HepG2 (cell line): Measurements from ENCODE around the gene CCNJL. TPM values are rescaled to one million over a fixed set of nuclear protein-coding genes. Genes with fewer than 3 reads are reported as not detected.

ENCODE experiments used
- ATAC-seq: fragments of 200-7000 bp; cut with Tn5 transposase; 3 replicates; pipeline ENCODE4 v1.9.1; 2020; ENCODE audit warnings: mild to moderate bottlenecking, moderate library complexity
- BruUV-seq: library from RNA; stranded (reverse); fragments of 400-500 nt; replicated peaks from 2 replicates; lab custom pipeline; 2021; lab: Mats Ljungman, UMichigan
- CTCF ChIA-PET: fragments of 300-600 bp; formaldehyde crosslinking; extraction: SDS; loops from one replicate; lab custom pipeline; 2021; ENCODE audit warnings: low total read pairs, inconsistent platforms, low intra/inter-chr PET ratio; lab: Yijun Ruan, JAX
- POLR2A ChIA-PET: fragments of 350-600 bp; sonication (Branson Sonifier 250); formaldehyde crosslinking; loops from one replicate; lab custom pipeline; 2020; ENCODE audit warnings: antibody characterized with exemption, inconsistent platforms; lab: Yijun Ruan, JAX
- DNase-seq: peaks from one replicate; pipeline ENCODE4 v3.0.0-alpha.2; 2015; ENCODE audit warnings: low spot score
- FAIRE-seq: peaks from 3 replicates; lab custom pipeline; 2011; peaks lifted over from hg19 to GRCh38; lab: Jason Lieb, UNC
- H2AFZ ChIP-seq: one replicate; pipeline ENCODE4 v1.6.1; 2011; ENCODE audit warnings: low read length, inconsistent platforms
- H3K27ac ChIP-seq: fragments of 300-600 bp; 3 replicates; pipeline ENCODE4 v1.8.0; 2011; ENCODE audit warnings: mixed run types, mild to moderate bottlenecking, mixed read lengths, low read length, inconsistent platforms; ENCODE audit not compliant: insufficient read depth; ENCODE audit errors: extremely low read length
- H3K27me3 ChIP-seq, 2 experiments: fragments of 200-600 bp in 1 of 2; 2 replicates in 1 of 2; 3 replicates in 1 of 2; pipeline versions ENCODE4 v1.6.0 to v1.8.0; 2011; ENCODE audit warnings: low read length in 2 of 2, mild to moderate bottlenecking in 2 of 2, moderate library complexity in 2 of 2, inconsistent platforms in 1 of 2; ENCODE audit not compliant: insufficient read depth in 2 of 2, control insufficient read depth in 1 of 2
- H3K36me3 ChIP-seq, 2 experiments: fragments of 200-600 bp in 1 of 2; replicated peaks in 1 of 2; 2 replicates in 1 of 2; 3 replicates in 1 of 2; pipeline versions ENCODE4 v1.5.1 to v1.8.0; 2011; ENCODE audit warnings: low read length in 2 of 2, inconsistent platforms in 1 of 2; ENCODE audit not compliant: insufficient read depth in 2 of 2, control insufficient read depth in 1 of 2
- H3K4me1 ChIP-seq: 2 replicates; pipeline ENCODE4 v1.5.1; 2012; ENCODE audit warnings: low read length, inconsistent platforms; ENCODE audit not compliant: insufficient read depth
- H3K4me2 ChIP-seq: 2 replicates; pipeline ENCODE4 v1.6.0; 2011; ENCODE audit warnings: low read depth, low read length, inconsistent platforms
- H3K4me3 ChIP-seq, 3 experiments: fragments of 200-600 bp in 1 of 3; sonication (generic), shearing (Covaris generic) in 1 of 3; replicated peaks in 1 of 3; 2 replicates each; pipeline ENCODE4 v1.5.1; 2011 to 2016; ENCODE audit warnings: low read length in 3 of 3, inconsistent platforms in 2 of 3, low read depth in 2 of 3, mild to moderate bottlenecking in 2 of 3, control low read depth in 1 of 3, mixed read lengths in 1 of 3; ENCODE audit not compliant: insufficient read depth in 1 of 3
- H3K79me2 ChIP-seq: one replicate; pipeline ENCODE4 v1.6.1; 2011; ENCODE audit warnings: low read length, inconsistent platforms; ENCODE audit not compliant: insufficient read depth
- H3K9ac ChIP-seq: 2 replicates; pipeline ENCODE4 v1.6.0; 2011; ENCODE audit warnings: mild to moderate bottlenecking, low read depth, low read length, inconsistent platforms; ENCODE audit not compliant: insufficient read depth
- H3K9me3 ChIP-seq: 2 replicates; pipeline ENCODE4 v1.5.1; 2012; ENCODE audit warnings: mild to moderate bottlenecking, low read length
- H4K20me1 ChIP-seq: 2 replicates; pipeline ENCODE4 v1.6.0; 2011; ENCODE audit warnings: inconsistent platforms, mild to moderate bottlenecking, low read length, moderate library complexity; ENCODE audit not compliant: insufficient read depth
- ATF5 ChIP-seq: sonication (generic); formaldehyde crosslinking; IDR thresholded peaks from 2 replicates; pipeline ENCODE4 v1.4.0; 2020; ENCODE audit warnings: mild to moderate bottlenecking, low read depth, missing genetic modification reagents
- EHMT2 ChIP-seq: fragments of 200-600 bp; sonication (generic); IDR thresholded peaks from 2 replicates; pipeline ENCODE4 v1.7.0; 2017; ENCODE audit warnings: antibody characterized with exemption, low read depth, low read length, borderline replicate concordance
- HMGA1 ChIP-seq: sonication (generic); formaldehyde crosslinking; conservative IDR thresholded peaks from 2 replicates; pipeline ENCODE4 v1.4.0; 2020; ENCODE audit warnings: missing genetic modification reagents
- KLF6 ChIP-seq: IDR thresholded peaks from 2 replicates; pipeline ENCODE4 v1.8.0; 2016; ENCODE audit warnings: missing biosample characterization, missing genetic modification reagents
- NFE2L1 ChIP-seq: sonication (generic); formaldehyde crosslinking; IDR thresholded peaks from 2 replicates; pipeline ENCODE4 v1.4.0; 2020; ENCODE audit warnings: missing genetic modification reagents, mild to moderate bottlenecking, borderline replicate concordance
- POLR2A ChIP-seq, 2 experiments: IDR thresholded peaks; 2 replicates each; pipeline ENCODE4 v1.6.1; 2011; ENCODE audit warnings: low read depth in 2 of 2, low read length in 2 of 2, mild to moderate bottlenecking in 1 of 2, moderate library complexity in 1 of 2; ENCODE audit not compliant: insufficient read depth in 1 of 2
- REL ChIP-seq: sonication (generic); formaldehyde crosslinking; conservative IDR thresholded peaks from 2 replicates; pipeline ENCODE4 v1.8.0; 2022; ENCODE audit warnings: mild to moderate bottlenecking, missing genetic modification reagents, moderate library complexity
- SIX4 ChIP-seq: sonication (generic); formaldehyde crosslinking; IDR thresholded peaks from 2 replicates; pipeline ENCODE4 v1.4.0; 2020; ENCODE audit warnings: missing genetic modification reagents
- ZGPAT ChIP-seq: IDR thresholded peaks from 2 replicates; pipeline ENCODE4 v1.6.1; 2016; ENCODE audit warnings: mild to moderate bottlenecking
- ZNF180 ChIP-seq: sonication (generic); formaldehyde crosslinking; IDR thresholded peaks from 2 replicates; pipeline ENCODE4 v1.4.0; 2020; ENCODE audit warnings: low read depth, missing genetic modification reagents, borderline replicate concordance
- ZNF503 ChIP-seq: sonication (generic); formaldehyde crosslinking; IDR thresholded peaks from 2 replicates; pipeline ENCODE4 v1.4.0; 2020; ENCODE audit warnings: missing genetic modification reagents
- ZNF574 ChIP-seq: sonication (generic); formaldehyde crosslinking; IDR thresholded peaks from 2 replicates; pipeline ENCODE4 v1.4.0; 2020; ENCODE audit warnings: missing genetic modification reagents
- WGBS: methylation state at CpG from one replicate; pipeline ENCODE4 v1.1.6; 2017; ENCODE audit warnings: low lambda C conversion rate; 5-methylcytosine and 5-hydroxymethylcytosine counted together
- in situ Hi-C: cut with HindIII; loops from 2 replicates; pipeline ENCODE4 v1.10.0; 2017; ENCODE audit warnings: low pct_unique_long_range_greater_than_20kb; ENCODE audit not compliant: extremely low pct_ligation_motif_present
- intact Hi-C: fragments of 100-400 bp; cut with micrococcal nuclease; formaldehyde crosslinking; loops from one replicate; pipeline ENCODE4 v1.10.0; 2022; ENCODE audit not compliant: unreplicated experiment
- polyA plus RNA-seq, 8 experiments: library from polyadenylated mRNA; depleted of rRNA in 3 of 8; stranded (reverse) in 7 of 8; unstranded in 1 of 8; fragments of >200 nt; fragmentation: Illumina TruSeq in 4 of 8; extraction: Trizol in 4 of 8; gene quantifications; 2 replicates each; pipeline versions ENCODE4 v1.2.1 to v1.2.3, GENCODE V29; 2011 to 2016; ENCODE audit warnings: low read depth in 4 of 8, missing spikeins in 1 of 8, mixed read lengths in 1 of 8; ENCODE audit not compliant: insufficient read depth in 1 of 8
- total RNA-seq, 5 experiments: library from RNA; depleted of rRNA; stranded (reverse); fragments of >200 nt; fragmentation: Illumina TruSeq; extraction: Trizol; gene quantifications; 2 replicates each; pipeline ENCODE4 v1.2.3, GENCODE V29; 2016; ENCODE audit warnings: low read depth in 1 of 5

The CCNJL gene
- total and polyA plus RNA-seq, 2 of the 13 experiments (the other 11 are each of a cell fraction or from before 2014, with no cell fraction given) = 1.6 to 4.4 TPM

- H3K79me2 ChIP-seq = no peaks in the 10 kb centered on the region
- no peaks in the 10 kb centered on the region for H4K20me1 ChIP-seq
- no peaks in the 10 kb centered on the region for H3K9me3 ChIP-seq
- DNase-seq (no peak), ATAC-seq (no peak), FAIRE-seq (no peak)
- intact Hi-C loops = loop anchor here (5.0 kb wide), 1 partner anchor 325 kb away; no protein-coding TSS in a partner anchor
- peaks cover 2 to 18% of the 10 kb centered on the region in 2 experiments; a peak in 3 of 5 replicates for H3K27me3 ChIP-seq
- ChIA-PET POLR2A (no interaction called here), CTCF (no interaction called here)
- no peak overlapping the region for H3K27ac ChIP-seq
- TF ChIP-seq HMGA1 (CRISPR knock-in tag) = no peak
- TF ChIP-seq NFE2L1 = no peak
- TF ChIP-seq POLR2A (IDR thresholded peaks at IDR 0.05; ENCODE audit: insufficient read depth in 1 of 2, low read depth in 2 of 2, low read length in 2 of 2) = no peak
- no peak for TF ChIP-seq ATF5 (CRISPR knock-in tag)
- TF ChIP-seq SIX4 = no peak
- no peak for TF ChIP-seq EHMT2
- TF ChIP-seq ZNF503 (CRISPR knock-in tag) = no peak
- no peak for TF ChIP-seq ZGPAT (CRISPR knock-in tag)
- no peak for TF ChIP-seq KLF6 (CRISPR knock-in tag)
- no peak for TF ChIP-seq ZNF180 (CRISPR knock-in tag)
- no peak for TF ChIP-seq REL
- no peak for TF ChIP-seq ZNF574 (CRISPR knock-in tag)
- no peaks in the 10 kb centered on the region for H3K4me1 ChIP-seq
- WGBS = 11% methylated on average over 6 of the region's 6 CpGs
- in situ Hi-C loops = loop anchor here (5.0 kb wide), 1 partner anchor 150 kb away; no protein-coding TSS in a partner anchor
- BruUV-seq = no TSS peak
- H3K4me3 ChIP-seq = no peak overlapping the region
- no peak overlapping the region for H3K9ac ChIP-seq
- H2AFZ ChIP-seq = no peak overlapping the region
- no peaks in the 10 kb centered on the region for H3K36me3 ChIP-seq
- no peak overlapping the region for H3K4me2 ChIP-seq
Measured at GRCh38 chr5:160347448-160347847, 35.1 kb upstream of the CCNJL start.
